Peyer's patch (tissue), 4 donors: ENCODE results near the gene HRH3.

Source experiments
- POLR2A ChIP-seq, 2 donors: fragments of 450-650 bp; IDR thresholded peaks; one replicate each; pipeline ENCODE4 v1.5.1; 2017; ENCODE audit warnings: antibody characterized with exemption in 2 of 2, mild to moderate bottlenecking in 2 of 2, moderate library complexity in 2 of 2
- TF ChIP-seq, protein P1 (sequence below), 6 experiments: fragments of 450-650 bp in 4 of 6; fragments of 200-600 bp in 2 of 6; sonication (generic) in 1 of 6; IDR thresholded peaks; one replicate each; pipeline ENCODE4 v1.5.1; 2017 to 2019; ENCODE audit warnings: antibody characterized with exemption in 6 of 6, mild to moderate bottlenecking in 3 of 6, moderate library complexity in 1 of 6

DNA sequence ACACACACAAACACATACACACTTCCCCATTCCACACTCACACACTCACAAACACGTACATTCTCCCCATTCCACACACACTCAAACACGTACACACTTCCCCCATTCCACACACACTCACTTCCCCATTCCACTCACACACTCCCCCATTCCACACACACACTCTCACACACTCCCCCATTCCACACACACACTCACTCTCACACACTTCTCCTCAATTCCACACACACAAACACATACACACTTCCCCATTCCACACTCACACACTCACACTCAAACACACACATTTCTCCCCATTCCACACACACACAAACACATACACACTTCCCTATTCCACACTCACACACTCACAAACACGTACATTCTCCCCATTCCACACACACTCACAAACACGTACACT, 9.6 kb upstream of the HRH3 start:
- TF ChIP-seq, protein P1, sequence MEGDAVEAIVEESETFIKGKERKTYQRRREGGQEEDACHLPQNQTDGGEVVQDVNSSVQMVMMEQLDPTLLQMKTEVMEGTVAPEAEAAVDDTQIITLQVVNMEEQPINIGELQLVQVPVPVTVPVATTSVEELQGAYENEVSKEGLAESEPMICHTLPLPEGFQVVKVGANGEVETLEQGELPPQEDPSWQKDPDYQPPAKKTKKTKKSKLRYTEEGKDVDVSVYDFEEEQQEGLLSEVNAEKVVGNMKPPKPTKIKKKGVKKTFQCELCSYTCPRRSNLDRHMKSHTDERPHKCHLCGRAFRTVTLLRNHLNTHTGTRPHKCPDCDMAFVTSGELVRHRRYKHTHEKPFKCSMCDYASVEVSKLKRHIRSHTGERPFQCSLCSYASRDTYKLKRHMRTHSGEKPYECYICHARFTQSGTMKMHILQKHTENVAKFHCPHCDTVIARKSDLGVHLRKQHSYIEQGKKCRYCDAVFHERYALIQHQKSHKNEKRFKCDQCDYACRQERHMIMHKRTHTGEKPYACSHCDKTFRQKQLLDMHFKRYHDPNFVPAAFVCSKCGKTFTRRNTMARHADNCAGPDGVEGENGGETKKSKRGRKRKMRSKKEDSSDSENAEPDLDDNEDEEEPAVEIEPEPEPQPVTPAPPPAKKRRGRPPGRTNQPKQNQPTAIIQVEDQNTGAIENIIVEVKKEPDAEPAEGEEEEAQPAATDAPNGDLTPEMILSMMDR (IDR thresholded peaks at IDR 0.05) = no peak
- no peak for TF ChIP-seq POLR2A (IDR thresholded peaks at IDR 0.05)
